GM12873 (cell line): ENCODE measurements around the gene CALN1.

Source experiments
- TF ChIP-seq, protein P1 (sequence below): IDR thresholded peaks from 2 replicates; pipeline ENCODE4 v1.5.1; 2012; ENCODE audit warnings: low read depth, mild to moderate bottlenecking, moderate library complexity, low read length, control low read depth; ENCODE audit not compliant: insufficient read depth; ENCODE audit errors: missing control alignments

The CALN1 gene

GRCh38 chr7:71935674-71936073, 476.5 kb downstream of the CALN1 start:
- TF ChIP-seq, protein P1, sequence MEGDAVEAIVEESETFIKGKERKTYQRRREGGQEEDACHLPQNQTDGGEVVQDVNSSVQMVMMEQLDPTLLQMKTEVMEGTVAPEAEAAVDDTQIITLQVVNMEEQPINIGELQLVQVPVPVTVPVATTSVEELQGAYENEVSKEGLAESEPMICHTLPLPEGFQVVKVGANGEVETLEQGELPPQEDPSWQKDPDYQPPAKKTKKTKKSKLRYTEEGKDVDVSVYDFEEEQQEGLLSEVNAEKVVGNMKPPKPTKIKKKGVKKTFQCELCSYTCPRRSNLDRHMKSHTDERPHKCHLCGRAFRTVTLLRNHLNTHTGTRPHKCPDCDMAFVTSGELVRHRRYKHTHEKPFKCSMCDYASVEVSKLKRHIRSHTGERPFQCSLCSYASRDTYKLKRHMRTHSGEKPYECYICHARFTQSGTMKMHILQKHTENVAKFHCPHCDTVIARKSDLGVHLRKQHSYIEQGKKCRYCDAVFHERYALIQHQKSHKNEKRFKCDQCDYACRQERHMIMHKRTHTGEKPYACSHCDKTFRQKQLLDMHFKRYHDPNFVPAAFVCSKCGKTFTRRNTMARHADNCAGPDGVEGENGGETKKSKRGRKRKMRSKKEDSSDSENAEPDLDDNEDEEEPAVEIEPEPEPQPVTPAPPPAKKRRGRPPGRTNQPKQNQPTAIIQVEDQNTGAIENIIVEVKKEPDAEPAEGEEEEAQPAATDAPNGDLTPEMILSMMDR, result no peak

DNA sequence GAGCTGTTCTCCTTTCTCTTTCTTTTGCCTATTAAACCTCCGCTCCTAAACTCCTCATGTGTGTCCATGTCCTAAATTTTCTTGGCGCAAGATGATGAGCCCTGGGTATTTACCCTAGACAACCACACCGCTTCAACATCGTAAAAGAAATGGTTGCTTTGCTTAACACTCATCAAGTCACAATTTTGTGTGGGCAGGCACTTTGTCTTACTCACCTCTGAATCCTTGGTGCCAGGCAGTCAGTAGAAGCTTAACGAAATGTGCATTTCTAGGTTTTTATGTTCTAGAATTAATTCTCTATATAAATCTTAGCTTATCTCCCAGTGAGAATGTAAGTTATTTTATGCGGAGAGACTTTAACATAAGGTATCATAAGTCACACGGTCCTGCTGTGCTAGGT, 478.7 kb downstream of the CALN1 start:
- TF ChIP-seq, protein P1, result no peak

GRCh38 chr7:71925663-71926062, 486.5 kb downstream of the CALN1 start:
- TF ChIP-seq, protein P1, result no peak

DNA sequence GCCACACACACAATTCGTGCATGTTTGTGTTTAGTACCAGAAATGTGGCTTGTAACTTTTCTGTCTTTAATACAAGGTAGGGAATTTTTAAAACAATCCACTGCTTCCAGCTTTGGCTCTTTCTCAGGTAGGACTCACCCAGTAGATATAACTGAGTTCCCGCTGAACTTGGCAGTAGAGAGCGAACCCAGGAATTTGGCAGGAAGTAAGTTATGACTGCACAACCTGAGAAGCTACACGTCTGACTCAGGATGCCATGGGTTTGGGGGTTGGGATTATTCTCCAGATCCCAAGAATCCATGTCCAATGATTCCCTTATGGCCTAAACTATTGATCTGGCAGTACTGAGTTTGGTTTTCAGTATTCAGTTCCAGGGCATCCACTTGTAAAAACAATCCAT, 499.7 kb downstream of the CALN1 start:
- TF ChIP-seq, protein P1, result no peak

GRCh38 chr7:71911051-71911450, 501.1 kb downstream of the CALN1 start:
- TF ChIP-seq, protein P1, result no peak

DNA sequence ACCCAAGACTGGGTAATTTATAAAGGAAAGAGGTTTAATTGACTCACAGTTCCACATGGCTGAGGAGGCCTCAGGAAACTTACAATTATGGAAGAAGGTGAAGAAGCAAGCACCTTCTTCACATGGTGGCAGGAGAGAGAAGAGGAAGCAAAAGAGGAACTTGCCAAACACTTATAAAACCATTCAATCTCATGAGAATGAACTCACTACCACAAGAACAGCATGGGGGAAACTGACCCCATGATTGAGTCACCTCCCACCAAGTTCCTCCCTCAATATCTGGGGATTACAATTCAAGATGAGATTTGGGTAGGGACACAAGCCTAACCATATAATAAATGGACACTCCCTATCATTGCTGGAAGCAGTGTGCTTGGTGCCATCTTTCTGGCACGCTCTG, 506.3 kb downstream of the CALN1 start:
- TF ChIP-seq, protein P1, result no peak

- TF ChIP-seq, protein P1, result no peak
Measured at GRCh38 chr7:71904484-71904883, 507.7 kb downstream of the CALN1 start.
